ENCODE data around the gene HMGA1. TPM values are rescaled to one million over a fixed set of nuclear protein-coding genes. Genes with fewer than 3 reads are reported as not detected.

Gene HMGA1
- total RNA-seq, 2 experiments from 2014 or later = 569 to 649 TPM

DNA sequence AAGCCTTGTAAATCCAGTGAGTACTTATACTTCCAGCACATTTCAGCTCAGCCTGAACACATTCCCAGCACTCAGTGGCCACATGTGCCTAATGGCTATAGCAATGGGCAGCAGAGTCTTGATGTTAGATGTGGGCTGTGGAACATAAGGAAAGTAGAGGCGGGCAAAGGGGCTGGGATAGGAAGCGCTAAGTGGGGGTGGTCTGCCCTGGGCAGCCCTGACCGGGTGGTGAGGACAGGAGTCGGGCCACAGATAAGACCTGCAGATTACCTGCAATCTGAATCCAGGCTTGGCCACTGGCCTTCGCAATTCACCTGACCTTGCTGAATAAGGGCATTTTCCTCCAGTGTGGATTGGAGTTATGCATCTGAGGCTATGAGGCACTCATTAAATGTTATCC lies 11.1 kb upstream of the HMGA1 start:
- ATAC-seq (no peak), DNase-seq (no peak)
- ChIA-PET POLR2A (no interaction called here), CTCF (no interaction called here)
- H3K36me3 Mint-ChIP-seq (ENCODE audit: low read depth) = no peaks in the 10 kb centered on the region
- intact Hi-C loops (cut with DNase I, micrococcal nuclease) = loop anchor here in 1 of 2 experiments (10.0 kb wide), 1 partner anchor 1021 kb away; the partner anchor contains the start of genes HSD17B8, RING1, RXRB and SLC39A7
- H3K27me3 Mint-ChIP-seq = no peaks in the 10 kb centered on the region
- no peak overlapping the region for H3K27ac Mint-ChIP-seq
- no peaks in the 10 kb centered on the region for H3K9me3 Mint-ChIP-seq (ENCODE audit: low read depth)
- no peak overlapping the region for H3K4me3 Mint-ChIP-seq
- peaks cover 49% of the 10 kb centered on the region for H3K4me1 Mint-ChIP-seq

DNA sequence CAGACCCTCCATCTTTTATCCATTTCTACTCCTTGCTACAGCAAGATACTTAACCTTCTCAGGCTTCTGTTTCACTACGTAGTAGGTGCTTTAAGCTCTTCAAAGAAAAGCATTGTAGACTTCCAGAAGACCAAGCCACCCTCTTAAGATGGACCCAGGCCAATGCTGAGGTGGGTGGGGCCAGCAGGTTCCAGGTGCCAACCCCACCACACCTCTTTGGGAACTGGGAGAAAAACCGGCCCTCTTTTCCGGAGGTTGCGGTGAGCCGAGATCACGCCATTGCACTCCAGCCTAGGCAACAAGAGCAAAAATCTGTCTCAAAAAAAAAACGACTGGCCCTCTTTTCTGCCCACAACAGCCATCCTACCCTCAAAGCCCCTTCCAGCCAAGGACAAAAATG lies 10.6 kb upstream of the HMGA1 start:
- Mint-ChIP-seq H3K4me1 (peaks cover 49% of the 10 kb centered on the region), H3K4me3 (no peak overlapping the region), H3K27me3 (no peaks in the 10 kb centered on the region), H3K36me3 (ENCODE audit: low read depth) (no peaks in the 10 kb centered on the region), H3K27ac (no peak overlapping the region), H3K9me3 (ENCODE audit: low read depth) (no peaks in the 10 kb centered on the region)
- intact Hi-C loops (cut with DNase I, micrococcal nuclease) = loop anchor here in 1 of 2 experiments (10.0 kb wide), 1 partner anchor 1021 kb away; the partner anchor contains the start of genes HSD17B8, RING1, RXRB and SLC39A7
- POLR2A ChIA-PET = interaction anchor here (0.8 kb wide), 1 partner anchor 11 kb away, joined by 5 read pairs; the partner anchor contains the start of gene HMGA1
- CTCF ChIA-PET = interaction anchor here (1.1 kb wide), 1 partner anchor 17 kb away, joined by 3 read pairs; no protein-coding TSS in a partner anchor
- ATAC-seq = no peak
- DNase-seq = no peak

DNA sequence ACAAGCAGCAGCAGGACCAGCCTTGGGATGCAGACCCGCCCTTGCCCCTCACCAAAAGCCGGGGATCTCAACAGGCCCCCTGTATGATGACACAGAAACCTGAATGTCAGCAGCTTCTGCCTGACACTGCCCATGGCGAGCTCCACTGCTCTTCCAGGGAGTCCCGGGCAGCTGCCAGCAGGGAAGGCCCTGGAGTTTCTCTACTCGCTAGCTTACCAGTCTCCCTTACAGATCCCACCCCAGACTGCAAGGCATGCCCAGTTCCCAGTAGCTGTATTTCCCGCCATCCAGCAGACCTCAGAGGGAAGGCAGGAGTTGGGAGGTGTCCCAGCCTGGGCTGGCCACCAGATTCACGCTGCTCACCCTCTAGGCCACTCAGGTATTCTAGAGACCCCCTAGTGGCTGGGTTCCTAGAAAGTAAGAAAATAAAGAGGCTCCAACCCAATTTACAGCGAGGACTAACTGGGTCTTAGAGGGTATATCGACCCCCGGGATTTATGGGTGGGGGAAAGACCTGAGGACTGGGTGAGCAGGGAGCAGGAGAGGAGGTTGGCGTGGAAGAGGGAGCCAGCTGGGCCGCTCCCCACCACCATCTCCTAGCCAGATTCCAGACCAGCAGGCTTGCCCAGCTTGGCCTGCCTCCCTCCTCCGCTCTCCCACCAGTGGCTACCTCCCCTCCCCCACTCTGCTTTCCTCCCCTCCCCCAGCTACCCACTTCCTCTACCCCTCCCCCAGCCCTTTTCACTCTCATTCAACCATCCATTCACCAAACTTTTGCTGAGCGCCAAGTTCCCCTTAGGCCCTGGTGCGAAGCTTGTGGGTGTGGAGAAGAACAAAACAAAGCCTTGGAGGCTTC lies 9.7 kb upstream of the HMGA1 start:
- no peaks in the 10 kb centered on the region for H3K9me3 Mint-ChIP-seq (ENCODE audit: low read depth)
- ATAC-seq (no peak), DNase-seq (peak; percentile 30)
- H3K27me3 Mint-ChIP-seq = no peaks in the 10 kb centered on the region
- peak overlapping the region; percentile 51 for H3K27ac Mint-ChIP-seq
- intact Hi-C loops (cut with DNase I, micrococcal nuclease) = loop anchor here in 1 of 2 experiments (10.0 kb wide), 1 partner anchor 1022 kb away; the partner anchor contains the start of genes HSD17B8, RING1, RXRB and SLC39A7
- H3K4me1 Mint-ChIP-seq = peaks cover 49% of the 10 kb centered on the region
- no peaks in the 10 kb centered on the region for H3K36me3 Mint-ChIP-seq (ENCODE audit: low read depth)
- CTCF ChIA-PET = interaction anchor here (0.7 to 1.1 kb wide), 3 partner anchors 18 to 312 kb away, joined by 3 to 4 read pairs (median 3); no protein-coding TSS in a partner anchor
- no peak overlapping the region for H3K4me3 Mint-ChIP-seq
- POLR2A ChIA-PET = interaction anchor here (0.6 to 0.8 kb wide), 2 partner anchors 10 to 1604 kb away, joined by 4 to 5 read pairs; partner anchors contain the start of gene HMGA1

DNA sequence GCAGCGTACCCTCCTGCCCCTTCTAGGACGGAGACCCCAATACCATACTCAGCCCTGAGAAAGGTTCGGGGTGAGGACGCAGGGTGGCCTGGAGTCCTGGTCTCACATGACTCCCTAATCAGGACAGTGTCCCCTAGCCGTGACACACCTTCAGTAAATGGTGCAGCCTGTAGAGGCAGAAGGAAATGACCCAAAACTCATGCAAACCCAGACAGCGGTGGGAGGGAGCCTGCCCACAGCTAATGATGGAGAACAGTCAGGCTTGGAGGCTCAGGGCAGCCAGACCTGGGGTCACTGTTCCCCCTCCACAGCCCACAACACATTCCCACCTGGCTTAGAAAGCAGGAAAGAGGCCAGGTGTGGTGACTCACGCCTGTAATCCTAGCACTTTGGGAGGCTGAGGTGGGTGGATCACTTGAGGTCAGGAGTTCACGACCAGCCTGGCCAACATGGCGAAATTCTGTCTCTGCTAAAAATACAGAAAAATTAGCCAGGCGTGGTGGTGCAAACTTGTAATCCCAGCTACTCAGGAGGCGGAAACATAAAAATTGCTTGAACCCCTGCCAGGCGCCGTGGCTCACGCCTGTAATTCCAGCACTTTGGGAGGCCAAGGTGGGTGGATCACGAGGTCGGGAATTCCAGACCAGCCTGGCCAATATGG lies 8.8 kb upstream of the HMGA1 start:
- CTCF ChIA-PET = interaction anchor here (0.7 to 1.0 kb wide), 2 partner anchors 84 to 313 kb away, joined by 3 to 4 read pairs; no protein-coding TSS in a partner anchor
- Mint-ChIP-seq H3K27me3 (no peaks in the 10 kb centered on the region), H3K36me3 (ENCODE audit: low read depth) (no peaks in the 10 kb centered on the region), H3K4me3 (no peak overlapping the region), H3K9me3 (ENCODE audit: low read depth) (no peaks in the 10 kb centered on the region), H3K27ac (no peak overlapping the region), H3K4me1 (peaks cover 47% of the 10 kb centered on the region)
- intact Hi-C loops (cut with DNase I, micrococcal nuclease) = loop anchor here in 1 of 2 experiments (10.0 kb wide), 1 partner anchor 1023 kb away; the partner anchor contains the start of genes HSD17B8, RING1, RXRB and SLC39A7
- DNase-seq = no peak
- POLR2A ChIA-PET = interaction anchor here (0.6 kb wide), 1 partner anchor 1603 kb away, joined by 4 read pairs; no protein-coding TSS in a partner anchor
- no peak for ATAC-seq

DNA sequence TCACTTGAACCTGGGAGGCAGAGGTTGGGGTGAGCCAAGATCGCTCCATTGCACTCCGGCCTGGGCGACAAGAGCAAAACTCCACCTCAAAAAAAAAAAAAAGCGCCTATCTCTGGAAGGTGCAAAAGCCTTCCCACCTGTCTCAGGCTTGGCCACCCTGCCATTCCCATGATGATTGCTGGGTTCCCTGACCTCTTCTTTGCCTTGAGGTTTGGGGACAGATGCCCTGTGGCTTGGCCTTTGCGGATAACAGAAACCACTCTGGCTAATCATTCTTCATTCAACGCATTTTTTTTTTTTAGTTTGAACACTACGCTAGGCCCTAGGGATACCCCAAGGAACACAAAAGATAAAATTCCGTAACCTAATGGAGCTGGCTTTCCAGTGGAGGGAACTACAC lies 6.8 kb upstream of the HMGA1 start:
- intact Hi-C loops (cut with DNase I, micrococcal nuclease) = loop anchor here in 1 of 2 experiments (10.0 kb wide), 2 partner anchors 915 to 1025 kb away; partner anchors contain the start of genes HSD17B8, RING1, RXRB and SLC39A7
- no peaks in the 10 kb centered on the region for H3K27me3 Mint-ChIP-seq
- H3K27ac Mint-ChIP-seq = no peak overlapping the region
- ATAC-seq (no peak), DNase-seq (no peak)
- no peaks in the 10 kb centered on the region for H3K36me3 Mint-ChIP-seq (ENCODE audit: low read depth)
- H3K4me1 Mint-ChIP-seq = peaks cover 42% of the 10 kb centered on the region
- ChIA-PET POLR2A (interaction anchor here (0.6 kb wide), 1 partner anchor 11 kb away, joined by 5 read pairs; no protein-coding TSS in a partner anchor), CTCF (no interaction called here)
- no peak overlapping the region for H3K4me3 Mint-ChIP-seq
- no peaks in the 10 kb centered on the region for H3K9me3 Mint-ChIP-seq (ENCODE audit: low read depth)

DNA sequence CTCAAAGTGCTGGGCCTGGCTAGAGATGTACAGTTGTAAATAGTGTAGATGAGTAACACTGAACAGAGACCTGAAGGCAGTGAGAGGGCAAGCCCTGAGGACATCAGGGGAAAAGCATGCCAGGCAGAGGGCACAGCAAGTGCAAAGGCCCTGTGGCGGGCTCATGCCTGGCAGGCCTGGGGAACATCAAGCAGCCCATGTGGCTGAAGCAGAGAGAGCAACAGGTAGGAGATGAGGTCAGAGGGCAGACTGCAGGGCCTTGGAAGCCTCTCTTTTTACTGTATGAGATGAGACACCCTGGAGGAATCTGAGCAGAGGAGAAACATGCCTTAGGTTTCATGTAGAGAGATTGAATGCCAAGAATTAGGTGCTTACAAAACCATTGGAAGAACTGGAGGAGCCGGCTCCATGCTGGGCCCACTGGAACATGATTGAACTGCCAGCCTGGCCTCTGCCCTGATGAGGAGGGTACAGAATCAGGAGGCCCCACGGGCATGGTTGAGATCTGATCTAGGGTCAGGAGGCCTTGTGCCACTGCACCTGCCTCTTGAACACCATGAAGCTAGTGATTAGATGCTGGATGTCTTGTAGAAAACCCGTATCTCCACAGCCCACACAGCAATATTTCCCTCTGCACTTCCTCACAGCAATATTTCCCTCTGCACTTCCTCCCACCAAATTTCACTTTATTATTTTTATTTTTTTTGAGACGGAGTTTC lies 5.9 kb upstream of the HMGA1 start:
- no peaks in the 10 kb centered on the region for H3K36me3 Mint-ChIP-seq (ENCODE audit: low read depth)
- intact Hi-C loops (cut with DNase I, micrococcal nuclease) = loop anchor here in 1 of 2 experiments (10.0 kb wide), 1 partner anchor 916 kb away; the partner anchor contains the start of genes TAPBP and ZBTB22
- ChIA-PET POLR2A (interaction anchor here (0.6 kb wide), 1 partner anchor 107 kb away, joined by 4 read pairs; no protein-coding TSS in a partner anchor), CTCF (no interaction called here)
- ATAC-seq (no peak), DNase-seq (no peak)
- H3K4me1 Mint-ChIP-seq = peaks cover 41% of the 10 kb centered on the region
- H3K4me3 Mint-ChIP-seq = no peak overlapping the region
- peak overlapping the region; percentile 73 for H3K27ac Mint-ChIP-seq
- no peaks in the 10 kb centered on the region for H3K9me3 Mint-ChIP-seq (ENCODE audit: low read depth)
- H3K27me3 Mint-ChIP-seq = no peaks in the 10 kb centered on the region

GRCh38 chr6:34231566-34232336 lies 4.9 kb upstream of the HMGA1 start:
- H3K4me3 Mint-ChIP-seq = no peak overlapping the region
- intact Hi-C loops (cut with DNase I, micrococcal nuclease) = loop anchor here in 1 of 2 experiments (10.0 kb wide), 1 partner anchor 917 kb away; the partner anchor contains the start of genes TAPBP and ZBTB22

DNA sequence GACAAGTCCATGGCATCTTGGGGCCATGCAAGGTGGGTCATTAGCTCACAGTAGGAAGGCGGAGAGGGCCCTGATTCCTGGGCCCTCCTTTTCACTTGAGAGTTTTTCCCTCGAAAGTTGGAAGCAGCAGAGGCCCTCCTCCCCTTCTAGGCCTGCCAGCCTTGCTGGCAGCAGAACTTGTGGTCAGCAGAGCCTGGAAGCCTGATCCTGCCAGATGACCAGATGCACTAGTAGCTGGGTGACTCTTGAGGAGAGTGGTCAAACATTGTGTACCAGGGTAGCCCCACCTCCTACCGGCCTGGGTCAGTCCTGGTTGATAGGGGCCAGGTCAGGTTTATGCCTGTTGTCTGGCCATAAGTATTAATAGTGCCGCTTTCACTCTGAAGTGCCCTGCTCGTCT lies 3.8 kb upstream of the HMGA1 start:
- Mint-ChIP-seq H3K36me3 (ENCODE audit: low read depth) (peaks cover 1% of the 10 kb centered on the region), H3K4me3 (no peak overlapping the region), H3K9me3 (ENCODE audit: low read depth) (no peaks in the 10 kb centered on the region), H3K27ac (no peak overlapping the region), H3K27me3 (no peaks in the 10 kb centered on the region), H3K4me1 (peaks cover 32% of the 10 kb centered on the region)
- intact Hi-C loops (cut with DNase I, micrococcal nuclease) = loop anchor here in 1 of 2 experiments (10.0 kb wide), 1 partner anchor 918 kb away; the partner anchor contains the start of genes TAPBP and ZBTB22
- DNase-seq (no peak), ATAC-seq (no peak)
- ChIA-PET POLR2A (interaction anchor here (1.1 kb wide), 1 partner anchor 9 kb away, joined by 3 read pairs; no protein-coding TSS in a partner anchor), CTCF (interaction anchor here (0.6 to 1.0 kb wide), 2 partner anchors 17 to 36 kb away, joined by 3 read pairs; no protein-coding TSS in a partner anchor)

More at GRCh38 chr6:34231566-34232336, 4.9 kb upstream of the HMGA1 start:
- ChIA-PET CTCF (interaction anchor here (1.0 kb wide), 1 partner anchor 35 kb away, joined by 3 read pairs; no protein-coding TSS in a partner anchor), POLR2A (no interaction called here)
- no peaks in the 10 kb centered on the region for H3K36me3 Mint-ChIP-seq (ENCODE audit: low read depth)
- H3K27ac Mint-ChIP-seq = no peak overlapping the region
- peaks cover 43% of the 10 kb centered on the region for H3K4me1 Mint-ChIP-seq
- H3K9me3 Mint-ChIP-seq (ENCODE audit: low read depth) = no peaks in the 10 kb centered on the region
- DNase-seq (no peak), ATAC-seq (no peak)
- H3K27me3 Mint-ChIP-seq = no peaks in the 10 kb centered on the region

DNA sequence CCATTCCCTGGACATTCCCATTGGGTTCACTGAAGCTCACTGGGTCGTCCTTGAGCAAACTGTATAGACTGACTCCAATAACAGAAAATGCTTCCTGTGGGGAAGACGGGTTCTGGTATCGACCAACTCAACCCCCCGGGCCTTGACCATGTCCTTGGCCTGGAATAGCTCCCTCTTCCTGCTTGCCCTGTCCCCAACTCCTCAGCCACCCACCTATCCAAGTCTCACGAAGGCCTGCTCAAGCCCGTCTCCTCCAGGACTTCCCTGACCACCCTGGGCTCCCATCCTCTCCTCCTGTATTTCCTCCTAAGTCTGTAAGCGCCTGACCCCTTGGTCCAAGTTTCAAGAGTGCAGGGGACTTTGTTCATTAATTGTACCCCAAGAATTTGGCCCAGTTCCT lies 2.8 kb upstream of the HMGA1 start:
- intact Hi-C loops (cut with DNase I, micrococcal nuclease) = loop anchor here in 1 of 2 experiments (10.0 kb wide), 1 partner anchor 919 kb away; the partner anchor contains the start of genes TAPBP and ZBTB22
- H3K27ac Mint-ChIP-seq = peak overlapping the region; percentile 78

More for the DNA sequence above, 2.8 kb upstream of the HMGA1 start:
- Mint-ChIP-seq H3K9me3 (ENCODE audit: low read depth) (no peaks in the 10 kb centered on the region), H3K27me3 (no peaks in the 10 kb centered on the region), H3K4me1 (peaks cover 28% of the 10 kb centered on the region), H3K4me3 (no peak overlapping the region), H3K36me3 (ENCODE audit: low read depth) (peaks cover 9% of the 10 kb centered on the region)
- ChIA-PET POLR2A (interaction anchor here (1.1 kb wide), 1 partner anchor 8 kb away, joined by 3 read pairs; no protein-coding TSS in a partner anchor), CTCF (interaction anchor here (0.8 kb wide), 1 partner anchor 16 kb away, joined by 3 read pairs; no protein-coding TSS in a partner anchor)
- DNase-seq (no peak), ATAC-seq (no peak)

Measured in activated CD4-positive, alpha-beta T cell treated with anti-CD3 and anti-CD28 coated beads for 36 hours (primary cell).